Esophagus (tissue), 2 donors: ENCODE data around the gene BANF2. TPM values are rescaled to one million over a fixed set of nuclear protein-coding genes. Genes with fewer than 3 reads are reported as not detected.

Source experiments
- H3K27ac ChIP-seq, 2 donors: one replicate each; pipeline ENCODE4 v1.5.1; 2013; ENCODE audit warnings: low read depth in 2 of 2, mild to moderate bottlenecking in 2 of 2, inconsistent platforms in 1 of 2, low read length in 1 of 2, moderate library complexity in 1 of 2
- H3K27me3 ChIP-seq, 2 donors: one replicate each; pipeline ENCODE4 v1.6.1; 2013; ENCODE audit warnings: low read length in 2 of 2, control low read depth in 1 of 2, mild to moderate bottlenecking in 1 of 2; ENCODE audit not compliant: insufficient read depth in 2 of 2, control insufficient read depth in 1 of 2
- H3K36me3 ChIP-seq, 2 donors: one replicate each; pipeline ENCODE4 v1.6.1; 2013; ENCODE audit warnings: low read length in 1 of 2; ENCODE audit not compliant: control insufficient read depth in 2 of 2, insufficient read depth in 2 of 2
- H3K4me1 ChIP-seq, 2 donors: one replicate each; pipeline ENCODE4 v1.6.1; 2013; ENCODE audit warnings: low read length in 1 of 2; ENCODE audit not compliant: control insufficient read depth in 2 of 2, insufficient read depth in 2 of 2
- H3K4me3 ChIP-seq, 2 donors: one replicate each; pipeline ENCODE4 v1.5.1; 2013; ENCODE audit warnings: low read length in 2 of 2, mild to moderate bottlenecking in 2 of 2, low read depth in 1 of 2, moderate library complexity in 1 of 2
- H3K9me3 ChIP-seq, 2 donors: one replicate each; pipeline ENCODE4 v1.6.1; 2013; ENCODE audit warnings: mild to moderate bottlenecking in 2 of 2, low read depth in 1 of 2, low read length in 1 of 2, moderate library complexity in 1 of 2; ENCODE audit not compliant: control insufficient read depth in 2 of 2, insufficient read depth in 1 of 2
- WGBS, 2 donors: extraction: QIAGEN DNeasy Blood & Tissue Kit; methylation state at CpG; one replicate each; pipeline ENCODE4 v1.1.7; 2013; 5-methylcytosine and 5-hydroxymethylcytosine counted together
- polyA plus RNA-seq, 2 donors: library from polyadenylated mRNA; stranded (reverse); fragments of 200-250 nt; gene quantifications; one replicate each; pipeline ENCODE4 v1.2.3, GENCODE V29; 2013
- donor health status: healthy with polysubstance abuse.
- donor health status: Bipolar disorder and iron deficiency.

The BANF2 gene
- polyA plus RNA-seq, 2 donors = not detected

DNA sequence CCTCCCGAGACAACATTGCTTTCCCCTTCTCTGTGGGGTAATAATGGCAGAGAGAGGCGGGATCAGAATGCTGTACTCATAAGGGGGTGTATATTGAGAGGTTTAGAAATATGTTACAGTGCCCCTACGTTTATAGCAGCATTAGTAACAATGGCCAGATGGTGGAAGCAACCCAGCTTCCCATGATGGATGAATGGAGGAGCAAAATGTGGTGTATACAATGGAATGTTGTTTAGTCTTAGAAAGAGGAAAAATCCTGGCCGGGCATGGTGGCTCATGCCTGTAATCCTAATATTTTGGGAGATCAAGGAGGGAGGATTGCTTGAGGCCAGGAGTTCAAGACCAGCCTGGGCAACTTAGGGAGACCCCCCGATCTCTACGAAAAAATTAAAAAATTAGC is 12.9 kb downstream of the BANF2 start:
- no peaks in the 10 kb centered on the region for H3K9me3 ChIP-seq
- H3K36me3 ChIP-seq = no peaks in the 10 kb centered on the region
- WGBS, 2 donors = 72 to 76% methylated on average over 6 of the region's 6 CpGs
- H3K4me1 ChIP-seq = no peaks in the 10 kb centered on the region
- H3K4me3 ChIP-seq = no peak overlapping the region
- H3K27me3 ChIP-seq = no peaks in the 10 kb centered on the region
- H3K27ac ChIP-seq = no peak overlapping the region

DNA sequence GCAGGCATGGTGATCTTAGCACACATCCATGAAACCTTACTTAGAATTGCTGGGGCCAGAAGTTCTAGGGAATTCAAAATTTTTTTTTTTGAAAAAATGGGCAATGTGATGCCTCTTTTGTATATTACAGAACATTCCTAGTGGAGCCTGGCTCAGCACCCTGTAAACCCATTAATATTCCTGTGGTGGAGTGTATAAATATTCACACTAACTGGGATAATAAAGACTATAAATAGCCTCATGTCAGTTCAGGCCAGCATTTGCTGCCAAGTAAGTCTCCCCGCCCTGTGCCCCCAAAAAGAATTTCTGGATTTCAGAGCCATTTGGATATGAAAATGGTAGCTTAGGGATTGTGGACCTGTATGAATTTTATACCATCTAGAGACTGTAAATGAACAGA is 14.8 kb downstream of the BANF2 start:
- no peaks in the 10 kb centered on the region for H3K27me3 ChIP-seq
- H3K4me3 ChIP-seq = no peak overlapping the region
- H3K27ac ChIP-seq = no peak overlapping the region
- H3K9me3 ChIP-seq = no peaks in the 10 kb centered on the region
- H3K36me3 ChIP-seq = no peaks in the 10 kb centered on the region
- H3K4me1 ChIP-seq = no peaks in the 10 kb centered on the region
- 67 to 72% methylated on average over 1 of the region's 1 CpG for WGBS, 2 donors

DNA sequence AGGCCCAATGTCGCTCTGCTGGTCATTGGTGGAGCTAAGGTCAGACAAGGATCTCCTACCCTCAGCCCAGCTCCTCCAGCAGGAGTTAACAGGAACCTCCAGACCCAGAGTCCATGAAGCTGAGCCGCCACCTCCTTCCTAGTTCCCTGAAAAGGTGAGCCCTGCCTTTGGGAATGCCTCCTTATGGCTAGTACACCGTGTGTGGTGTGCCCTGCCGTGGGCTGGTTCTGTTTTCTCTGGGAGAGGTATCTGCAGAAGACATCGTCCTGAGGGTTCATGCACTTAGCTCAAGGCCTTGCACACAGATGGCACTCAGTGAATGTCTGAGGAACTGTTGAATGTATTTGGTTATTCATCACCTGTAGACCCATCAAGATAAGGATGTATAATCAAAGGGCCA is 15.3 kb downstream of the BANF2 start:
- H3K9me3 ChIP-seq = no peaks in the 10 kb centered on the region
- H3K4me1 ChIP-seq = no peaks in the 10 kb centered on the region
- no peak overlapping the region for H3K27ac ChIP-seq
- WGBS, 2 donors = 73 to 80% methylated on average over 5 of the region's 5 CpGs
- no peaks in the 10 kb centered on the region for H3K36me3 ChIP-seq
- no peaks in the 10 kb centered on the region for H3K27me3 ChIP-seq
- no peak overlapping the region for H3K4me3 ChIP-seq

DNA sequence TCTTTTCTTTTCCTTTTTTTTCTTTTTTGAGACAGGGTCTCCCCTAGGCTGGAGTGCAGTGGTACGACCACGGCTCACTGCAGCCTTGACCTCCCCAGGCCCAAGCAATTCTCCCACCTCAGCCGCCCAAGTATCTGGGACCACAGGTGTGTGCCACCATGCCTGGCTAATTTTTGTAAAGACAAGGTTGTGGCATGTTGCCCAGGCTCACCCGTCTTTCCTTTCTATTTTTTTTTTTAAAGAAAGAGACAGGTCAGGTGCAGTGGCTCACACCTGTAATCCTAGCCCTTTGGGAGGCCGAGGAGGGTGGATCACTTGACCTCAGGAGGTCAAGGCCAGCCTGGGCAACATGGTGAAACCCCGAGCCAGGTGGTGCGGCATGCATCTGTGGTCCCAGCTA is 16.6 kb downstream of the BANF2 start:
- no peaks in the 10 kb centered on the region for H3K9me3 ChIP-seq
- WGBS, 2 donors = 63 to 83% methylated on average over 7 of the region's 7 CpGs
- no peaks in the 10 kb centered on the region for H3K36me3 ChIP-seq
- no peaks in the 10 kb centered on the region for H3K4me1 ChIP-seq
- H3K27me3 ChIP-seq = no peaks in the 10 kb centered on the region
- no peak overlapping the region for H3K4me3 ChIP-seq
- H3K27ac ChIP-seq = no peak overlapping the region

DNA sequence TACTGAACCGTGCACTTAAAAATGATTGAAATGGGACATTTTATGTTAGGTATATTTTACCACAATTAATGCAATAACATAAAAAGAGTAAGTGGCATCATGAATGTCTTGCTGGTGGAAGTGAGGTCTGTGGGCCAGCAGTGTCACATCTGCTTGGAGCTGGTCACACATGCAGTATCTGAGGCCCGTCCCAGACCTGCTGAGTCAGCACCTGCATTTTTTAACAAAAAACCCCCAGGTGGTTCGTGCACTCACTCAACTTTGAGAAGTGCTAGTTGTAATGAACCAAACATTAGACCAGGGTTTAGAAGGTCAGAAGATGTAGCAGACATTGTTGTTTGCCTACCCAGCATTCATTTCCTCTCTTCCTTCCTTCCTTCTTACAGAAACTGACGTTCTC is 21.0 kb downstream of the BANF2 start:
- Histone ChIP-seq H3K4me1 (no peaks in the 10 kb centered on the region), H3K27ac (no peak overlapping the region), H3K27me3 (no peaks in the 10 kb centered on the region), H3K36me3 (no peaks in the 10 kb centered on the region), H3K4me3 (no peak overlapping the region), H3K9me3 (no peaks in the 10 kb centered on the region)
- 77 to 78% methylated on average over 4 of the region's 4 CpGs for WGBS, 2 donors

DNA sequence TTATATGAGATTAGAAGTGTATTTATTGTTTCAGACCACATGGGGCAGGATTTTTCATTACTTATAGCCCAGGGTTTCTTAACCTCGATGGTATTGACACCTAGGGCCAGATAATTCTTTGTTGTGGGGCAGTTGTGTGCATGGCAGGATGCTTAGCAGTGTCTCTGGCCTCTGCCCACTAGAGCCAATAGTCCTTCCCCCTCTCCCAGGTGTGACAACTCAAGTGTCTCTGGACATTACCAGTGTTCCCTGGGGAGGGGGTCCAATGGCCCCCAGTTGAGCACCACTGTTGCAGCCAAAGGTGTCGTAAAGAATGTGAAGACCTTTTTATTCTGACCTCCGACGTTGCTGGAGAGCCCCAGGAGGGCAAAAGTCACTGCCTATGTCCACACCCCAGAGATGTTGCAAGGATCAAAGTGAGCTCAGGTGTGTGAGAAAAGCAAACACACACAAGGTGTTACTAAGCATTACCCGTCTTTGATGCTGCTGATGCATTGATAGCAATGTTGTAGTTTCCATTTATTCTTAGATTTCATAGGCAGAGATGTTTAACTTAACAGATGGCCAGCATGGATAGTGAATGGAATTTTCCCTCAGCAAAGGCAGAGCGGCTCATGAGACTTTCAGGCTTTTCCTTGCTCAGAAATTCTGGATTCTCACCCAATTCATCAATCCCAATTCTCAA is 22.2 kb downstream of the BANF2 start:
- Histone ChIP-seq H3K4me1 (no peaks in the 10 kb centered on the region), H3K36me3 (no peaks in the 10 kb centered on the region), H3K27ac (no peak overlapping the region), H3K4me3 (no peak overlapping the region), H3K9me3 (no peaks in the 10 kb centered on the region), H3K27me3 (no peaks in the 10 kb centered on the region)
- 50 to 65% methylated on average over 6 of the region's 6 CpGs for WGBS, 2 donors

DNA sequence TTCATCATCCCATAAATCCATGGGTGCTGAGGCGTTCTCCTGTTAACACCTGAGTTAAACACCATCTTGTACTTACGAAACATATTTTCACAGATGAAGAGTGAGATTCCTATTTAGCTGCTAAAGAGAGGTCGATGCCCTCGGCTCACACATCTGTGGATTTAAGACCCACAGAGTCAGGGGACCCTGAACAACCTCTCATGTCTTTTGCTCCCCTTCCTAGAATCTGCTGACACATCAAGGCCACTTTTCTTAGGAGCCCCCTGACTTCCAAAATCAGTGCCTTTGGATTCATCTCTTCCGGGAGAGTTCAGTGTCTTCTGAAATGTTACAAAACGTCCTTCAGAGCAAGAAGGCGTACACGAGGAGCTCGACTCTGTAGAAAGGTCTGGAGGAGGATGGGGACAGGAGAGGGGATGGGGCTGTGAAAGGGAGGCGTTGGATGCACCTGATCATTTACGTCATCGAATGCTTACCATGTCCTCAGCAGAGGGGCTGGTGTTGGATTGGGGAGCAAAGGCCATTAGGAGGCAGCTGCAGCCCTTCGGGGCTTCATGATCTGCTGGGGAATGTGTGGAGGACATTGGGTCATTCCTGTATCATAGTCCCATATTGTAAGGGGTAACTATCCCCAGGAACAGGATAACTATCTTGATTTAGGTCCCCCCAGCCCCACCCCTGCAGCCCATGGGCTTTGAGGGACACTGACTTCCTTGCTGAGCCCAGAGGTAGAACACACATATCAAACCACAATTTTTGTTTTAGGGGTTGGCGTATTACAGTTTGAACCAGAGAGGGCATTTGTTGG is 22.9 kb downstream of the BANF2 start:
- H3K27me3 ChIP-seq = no peaks in the 10 kb centered on the region
- whole genome bisulfite sequencing, 2 donors = 69 to 85% methylated on average over 14 of the region's 14 CpGs
- no peak overlapping the region for H3K27ac ChIP-seq
- H3K4me3 ChIP-seq = no peak overlapping the region
- H3K9me3 ChIP-seq = no peaks in the 10 kb centered on the region
- no peaks in the 10 kb centered on the region for H3K36me3 ChIP-seq
- no peaks in the 10 kb centered on the region for H3K4me1 ChIP-seq

DNA sequence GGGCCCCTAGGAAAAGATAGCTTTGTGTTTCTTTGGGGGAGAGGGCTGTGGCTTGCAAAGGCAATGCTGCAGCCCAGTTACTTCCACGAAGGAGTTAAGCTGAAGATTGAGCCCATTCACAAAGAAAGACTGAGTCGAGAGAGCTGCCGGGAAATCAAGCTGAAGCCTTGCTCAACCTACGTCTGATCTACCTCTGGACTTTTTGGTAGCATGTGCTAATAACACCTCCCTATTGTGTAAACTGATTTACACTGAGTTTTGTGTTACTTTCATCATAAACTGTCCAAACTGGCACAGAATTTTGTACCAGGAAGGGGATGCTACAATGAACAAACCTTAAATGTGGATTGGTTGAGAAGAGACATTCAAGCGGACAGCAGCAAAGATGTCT is 23.5 kb downstream of the BANF2 start:
- H3K27me3 ChIP-seq = no peaks in the 10 kb centered on the region
- H3K36me3 ChIP-seq = no peaks in the 10 kb centered on the region
- H3K27ac ChIP-seq = no peak overlapping the region
- WGBS, 2 donors = 90 to 91% methylated on average over 5 of the region's 5 CpGs
- no peak overlapping the region for H3K4me3 ChIP-seq
- H3K9me3 ChIP-seq = no peaks in the 10 kb centered on the region
- H3K4me1 ChIP-seq = no peaks in the 10 kb centered on the region

DNA sequence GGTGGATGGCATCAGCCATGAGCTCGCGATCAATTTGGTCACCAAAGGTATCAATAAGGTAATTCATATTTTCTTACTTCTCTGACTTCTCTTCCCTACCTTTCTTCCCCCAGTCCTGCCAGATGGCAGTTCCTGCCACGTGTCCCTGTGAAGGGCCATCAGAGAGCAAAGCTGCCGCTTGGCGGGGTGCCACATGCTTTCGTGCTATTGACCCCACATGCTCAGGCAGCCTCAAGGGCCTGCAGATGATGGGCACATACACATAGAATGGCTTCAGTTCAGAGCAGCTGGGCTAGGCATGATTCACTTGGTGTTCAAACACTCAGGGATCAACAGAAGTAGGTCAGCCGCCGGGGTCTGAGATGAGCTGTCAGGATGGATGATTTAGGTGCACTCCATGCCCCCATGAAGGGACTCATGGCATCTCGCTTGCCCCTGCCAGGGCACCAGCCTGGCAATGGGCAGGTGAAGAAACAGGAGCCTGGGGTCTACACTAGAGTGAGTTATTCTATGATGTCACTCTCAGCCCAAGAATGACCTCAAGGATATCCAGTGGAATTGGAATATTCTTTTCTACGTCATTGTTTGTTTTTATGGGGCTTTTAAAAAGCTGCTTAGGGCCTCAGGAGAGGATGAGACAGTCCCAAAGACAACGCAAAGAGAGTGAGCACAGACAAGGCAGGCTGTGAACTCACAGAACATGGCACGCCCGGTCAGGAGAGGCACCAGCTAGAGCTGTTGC is 25.5 kb downstream of the BANF2 start:
- Histone ChIP-seq H3K4me3 (no peak overlapping the region), H3K27me3 (no peaks in the 10 kb centered on the region), H3K9me3 (no peaks in the 10 kb centered on the region), H3K4me1 (no peaks in the 10 kb centered on the region), H3K36me3 (no peaks in the 10 kb centered on the region), H3K27ac (no peak overlapping the region)
- 84 to 86% methylated on average over 13 of the region's 13 CpGs for WGBS, 2 donors
